GM21723 (cell line): ENCODE measurements around the gene TCF3.
"Not testable (repeated sequence)": the region's sequence is repeated elsewhere in the genome, so short reads cannot be mapped to it uniquely, and the experiment has no call there.

Source experiments
- ATAC-seq: cut with Tn5 transposase; IDR thresholded peaks from one replicate; pipeline ENCODE4 v1.9.1; 2021; ENCODE audit warnings: mild to moderate bottlenecking, moderate library complexity; ENCODE audit not compliant: unreplicated experiment

Gene TCF3

GRCh38 chr19:1653300-1653628 is 849 bp upstream of the TCF3 start:
- no peak for ATAC-seq

GRCh38 chr19:1651568-1652291 is 685 bp downstream of the TCF3 start:
- no peak for ATAC-seq

- ATAC-seq = no peak
These were observed 1.5 kb downstream of the TCF3 start for GRCh38 chr19:1650650-1651567.

GRCh38 chr19:1649706-1650649 is 2.4 kb downstream of the TCF3 start:
- ATAC-seq = no peak

GRCh38 chr19:1648920-1649541 is 3.4 kb downstream of the TCF3 start:
- no peak for ATAC-seq

GRCh38 chr19:1648459-1648849 is 4.0 kb downstream of the TCF3 start:
- peak; percentile 27 for ATAC-seq

GRCh38 chr19:1647501-1648458 is 4.6 kb downstream of the TCF3 start:
- ATAC-seq = no peak

- no peak for ATAC-seq
These were observed 5.6 kb downstream of the TCF3 start for GRCh38 chr19:1646659-1647453.

- ATAC-seq = no peak
These were observed 6.3 kb downstream of the TCF3 start for GRCh38 chr19:1646149-1646548.

GRCh38 chr19:1645299-1645698 is 7.1 kb downstream of the TCF3 start:
- ATAC-seq = no peak

GRCh38 chr19:1644070-1644469 is 8.3 kb downstream of the TCF3 start:
- ATAC-seq = no peak

- ATAC-seq = not testable (repeated sequence)
These were observed 11.4 kb downstream of the TCF3 start for GRCh38 chr19:1640893-1641448.

GRCh38 chr19:1636325-1637236 is 15.8 kb downstream of the TCF3 start:
- ATAC-seq = no peak

- ATAC-seq = no peak
These were observed 17.5 kb downstream of the TCF3 start for GRCh38 chr19:1634938-1635243.

- ATAC-seq = no peak
These were observed 18.0 kb downstream of the TCF3 start for GRCh38 chr19:1634242-1634937.

- ATAC-seq = no peak
These were observed 19.1 kb downstream of the TCF3 start for GRCh38 chr19:1633269-1633826.
